Endothelial cell of hepatic sinusoid (primary cell): ENCODE measurements around the gene SIX3.

Source experiments
- in situ Hi-C: cut with HindIII; loops from 2 replicates; pipeline ENCODE4 v1.10.0; 2017; ENCODE audit warnings: low sequenced_read_pairs

SIX3 gene

DNA sequence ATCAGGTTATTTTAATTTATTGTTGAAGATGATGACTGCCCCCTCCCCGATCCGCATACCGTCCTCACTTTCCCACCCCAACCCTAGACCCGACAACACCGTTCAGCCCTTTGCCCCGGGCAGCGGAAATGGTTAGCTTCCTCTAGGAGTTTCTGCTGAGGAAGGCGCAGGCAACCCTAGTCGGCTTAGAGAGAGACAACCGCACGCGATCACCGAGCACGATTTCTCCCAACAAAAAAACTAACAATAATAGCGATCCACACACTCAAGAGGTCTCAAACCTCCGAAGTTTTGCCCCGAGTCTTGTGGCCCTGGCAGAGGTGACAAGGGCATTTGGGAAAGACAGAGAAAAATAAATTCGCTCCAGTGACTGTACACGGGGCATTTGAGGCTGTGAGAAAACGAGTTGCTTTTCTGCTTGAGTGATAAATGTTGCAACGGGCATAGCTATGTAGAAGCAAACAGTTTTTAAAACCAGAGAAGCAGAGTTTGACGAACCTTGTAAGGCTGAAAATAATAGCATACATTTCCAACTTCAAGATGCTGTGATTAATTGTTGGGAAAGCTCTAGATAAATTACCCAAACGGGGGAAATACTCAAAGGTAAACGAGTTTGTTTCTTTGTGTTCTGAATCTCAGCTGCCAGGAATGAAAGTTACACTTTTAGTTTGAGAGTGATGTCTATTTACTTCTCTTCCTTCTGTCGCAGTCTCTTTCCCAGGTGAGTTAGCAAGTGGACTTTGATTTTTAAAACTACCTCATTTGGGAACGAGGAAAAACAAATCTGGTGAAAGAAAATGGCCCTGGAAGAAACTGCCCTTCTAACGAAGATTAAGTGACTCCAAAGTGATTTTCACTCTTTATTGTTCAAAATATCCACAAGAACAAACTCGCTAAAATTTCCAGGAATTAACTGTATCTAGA is 11.0 kb upstream of the SIX3 start:
- in situ Hi-C loops = no loop called here

DNA sequence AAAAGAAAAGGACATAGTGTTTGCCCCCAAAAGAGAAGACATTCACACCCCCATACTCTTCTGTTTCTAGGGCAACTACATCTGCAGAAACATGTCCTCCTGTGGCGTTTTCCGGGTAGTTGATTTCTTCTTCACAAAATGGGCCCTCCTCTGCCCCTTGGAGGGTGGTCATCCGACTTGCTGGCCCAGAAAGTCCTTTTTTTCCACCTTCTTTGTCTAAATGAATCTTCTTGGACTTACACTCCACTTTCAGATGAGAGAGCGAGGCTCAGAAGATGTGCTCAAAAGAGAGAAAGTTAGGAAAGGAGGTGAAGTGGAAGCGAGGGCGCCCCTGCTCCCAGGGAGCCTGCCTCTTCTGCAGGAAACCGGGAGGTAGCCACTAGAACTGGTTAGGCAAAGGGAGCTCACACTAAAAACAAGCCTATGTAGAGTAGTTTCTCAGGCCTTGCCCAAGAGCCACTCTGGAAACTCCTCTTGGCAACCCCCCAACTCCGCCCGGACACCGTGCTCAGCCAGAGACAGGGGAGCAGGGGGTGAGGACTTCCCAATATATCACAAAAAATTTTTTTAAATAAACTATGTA is 10.2 kb upstream of the SIX3 start:
- in situ Hi-C loops = no loop called here

DNA sequence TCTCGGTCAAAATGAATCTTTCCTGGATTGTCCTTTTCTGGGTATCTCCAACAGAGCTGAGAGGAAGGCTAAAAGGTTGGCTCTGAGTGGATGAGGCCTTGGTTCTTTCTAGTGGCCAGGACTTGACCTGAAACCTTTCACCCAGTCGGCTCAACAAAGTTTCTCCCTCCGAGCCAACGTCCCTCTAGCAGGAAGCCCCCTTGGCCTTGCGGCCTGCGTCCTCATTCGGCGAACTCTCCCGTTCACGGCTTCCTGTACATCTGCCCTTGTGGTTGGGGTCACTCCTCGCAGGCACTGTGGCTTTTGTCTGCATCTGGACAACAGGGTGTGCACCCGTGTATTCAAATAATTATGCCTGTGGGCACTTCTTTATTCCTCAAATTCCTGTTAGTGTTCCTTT is 9.4 kb upstream of the SIX3 start:
- in situ Hi-C loops = no loop called here

DNA sequence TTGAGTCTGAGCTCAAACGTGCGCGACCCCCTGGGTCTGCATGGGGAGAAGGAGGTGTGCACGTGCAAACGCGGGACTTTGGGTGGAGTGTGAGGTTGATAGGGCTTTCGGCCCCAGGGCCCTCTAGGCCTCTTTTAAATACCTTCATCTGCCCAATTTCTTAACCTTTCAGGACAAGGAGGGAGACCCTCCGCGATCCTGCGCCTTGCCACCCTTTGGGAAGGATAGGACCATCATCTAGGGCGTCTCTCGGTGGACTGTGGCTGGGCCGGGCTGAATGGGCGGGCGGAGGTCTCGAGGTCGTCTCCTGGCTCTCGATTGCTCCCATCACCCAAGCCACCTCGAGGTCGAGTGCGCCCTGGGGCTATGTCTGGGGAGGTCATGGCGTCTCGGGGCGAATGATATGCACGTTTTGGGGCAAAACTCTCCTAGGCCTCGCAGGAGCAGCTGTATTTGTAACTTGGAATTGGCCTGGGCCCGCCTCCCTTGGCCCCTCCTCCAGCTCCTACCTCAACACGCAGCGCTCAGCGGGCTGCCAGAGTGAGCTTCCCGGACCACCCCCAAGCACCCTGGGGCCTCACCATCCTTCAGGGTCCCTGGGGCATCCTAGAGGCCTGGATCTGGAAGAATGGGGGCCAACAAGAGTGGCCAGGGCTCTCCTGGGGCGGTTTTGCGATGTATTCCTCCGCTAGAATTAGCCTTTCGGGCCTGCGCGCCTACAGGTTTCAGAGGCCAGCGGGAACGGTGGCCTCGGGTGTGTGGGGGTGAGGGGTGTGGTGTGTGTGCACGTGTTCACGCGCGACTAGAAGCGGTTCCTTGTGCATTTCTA is 8.7 kb upstream of the SIX3 start:
- in situ Hi-C loops = no loop called here

DNA sequence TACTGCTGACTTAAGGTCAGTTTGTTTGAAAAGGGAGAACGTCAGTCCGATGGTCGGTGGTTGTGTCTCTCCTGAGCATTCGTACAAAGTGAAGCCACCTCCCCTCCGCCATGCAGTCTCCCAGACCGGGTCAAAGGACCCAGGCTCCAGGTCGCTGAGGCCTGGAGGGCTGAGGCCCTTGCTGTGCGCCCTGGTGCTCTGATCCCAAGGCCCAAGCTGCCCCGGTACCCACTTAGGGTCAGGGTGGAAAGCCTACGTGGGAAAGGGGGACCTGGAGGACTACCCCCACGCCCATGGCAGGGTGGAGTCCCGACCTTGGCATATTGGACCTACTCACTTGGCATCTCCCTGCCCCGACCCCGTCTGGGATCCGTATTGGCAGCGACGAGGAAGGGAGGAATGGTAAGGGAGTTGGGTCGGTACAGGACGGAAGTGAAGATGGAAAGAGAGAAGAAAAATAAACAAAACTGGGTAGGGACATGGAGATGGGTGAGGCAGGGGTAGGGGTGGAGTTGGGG is 8.0 kb upstream of the SIX3 start:
- in situ Hi-C loops = no loop called here

DNA sequence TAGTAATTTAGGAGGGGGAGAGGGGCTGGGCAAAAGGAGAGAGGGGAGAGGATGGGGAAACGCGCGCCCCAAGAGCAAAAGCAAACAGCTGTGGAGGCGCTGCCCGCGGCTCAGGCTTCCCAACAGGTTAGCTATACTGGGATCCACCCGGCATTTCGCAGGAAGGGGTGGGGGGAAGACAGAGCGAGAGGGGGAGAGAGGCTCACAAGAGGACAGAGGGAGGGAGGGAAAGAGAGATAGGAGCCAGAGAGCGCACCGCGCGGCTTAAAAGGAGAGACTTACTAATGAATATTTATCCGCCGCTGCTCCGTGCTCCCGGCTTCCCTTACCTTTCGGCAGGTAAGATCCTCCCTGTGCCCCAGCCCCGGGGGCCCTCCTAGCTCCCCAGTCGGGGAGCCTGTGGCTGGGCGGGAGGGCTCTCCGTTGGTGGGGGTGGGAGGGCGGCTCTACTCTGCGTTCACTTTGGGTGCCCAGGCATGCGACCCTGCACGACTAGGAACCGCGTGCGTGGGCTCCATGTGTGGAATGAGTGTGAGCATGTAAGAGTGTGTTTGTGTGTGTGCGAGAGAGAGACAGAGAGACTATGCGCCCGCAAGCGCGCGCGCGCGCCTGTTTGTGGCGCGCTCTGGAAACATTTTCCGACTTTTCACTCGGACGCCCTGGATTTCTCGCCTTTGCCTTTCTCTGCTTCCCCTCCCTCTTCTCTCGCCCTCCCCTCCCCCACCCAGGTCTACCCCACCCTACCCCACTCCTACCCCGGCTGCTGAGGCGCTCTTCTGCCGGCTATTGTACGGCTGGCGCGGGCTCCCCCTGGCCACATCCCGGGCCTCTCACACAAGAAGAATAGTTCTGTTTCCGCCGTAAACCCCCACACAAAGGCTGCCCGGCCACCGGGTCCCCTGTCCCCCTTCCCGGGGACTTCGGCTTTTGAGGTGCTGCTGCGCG is 7.2 kb upstream of the SIX3 start:
- in situ Hi-C loops = no loop called here

DNA sequence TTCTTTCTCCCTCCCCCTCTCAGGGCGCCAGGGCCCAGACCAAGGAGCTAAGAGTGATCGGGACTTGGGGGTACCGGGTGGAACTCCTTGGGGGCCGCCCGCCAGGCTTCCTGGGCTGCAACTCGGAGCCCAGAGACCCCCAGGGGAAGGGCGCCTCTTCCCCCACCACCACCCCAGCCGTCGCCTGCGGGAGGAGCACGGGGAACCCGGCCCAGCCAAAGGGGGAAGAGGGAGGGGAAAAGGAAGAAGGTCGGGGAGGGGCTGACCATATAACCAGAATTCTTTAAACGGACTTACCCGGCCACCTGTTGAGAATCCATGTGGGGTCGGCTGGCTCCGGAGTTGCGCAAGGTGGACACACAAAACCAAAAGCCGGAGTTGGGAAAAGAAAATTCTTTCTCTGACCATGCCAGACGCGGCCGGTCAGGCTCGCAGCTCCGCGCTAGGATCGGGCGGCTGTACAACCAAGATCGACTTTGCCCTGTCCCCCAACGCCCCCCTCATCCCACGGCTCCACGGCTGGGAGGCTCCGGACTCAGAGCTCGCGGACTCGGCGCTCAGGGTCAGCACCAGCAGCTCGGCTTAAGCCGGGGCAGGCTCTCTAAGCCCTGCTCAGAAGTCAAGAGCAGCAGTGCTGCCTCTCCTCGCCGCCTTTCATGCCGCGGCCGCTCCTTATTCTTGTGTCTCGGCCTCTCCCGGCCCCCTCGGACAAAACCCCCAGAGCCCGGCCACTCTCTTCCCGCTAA is 6.3 kb upstream of the SIX3 start:
- in situ Hi-C loops = no loop called here

DNA sequence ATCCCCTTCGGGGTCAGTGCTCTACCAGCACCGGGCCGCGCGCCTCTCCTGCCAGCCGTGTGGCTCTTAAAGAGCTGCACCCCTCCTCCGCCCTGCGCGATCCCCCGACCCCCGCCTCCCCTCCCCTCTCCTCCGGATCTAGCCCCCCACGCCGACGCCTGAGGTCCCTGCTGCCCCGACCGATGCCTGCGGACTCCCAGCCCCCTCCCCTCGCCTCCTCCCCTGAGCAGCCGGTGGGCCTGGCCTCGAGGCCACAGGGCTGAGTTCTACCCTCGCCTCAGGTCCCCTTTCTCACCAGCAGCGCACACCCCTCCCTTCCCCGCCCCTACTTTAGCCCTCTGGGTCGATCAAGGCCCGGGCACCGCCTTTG is 5.8 kb upstream of the SIX3 start:
- in situ Hi-C loops = no loop called here

DNA sequence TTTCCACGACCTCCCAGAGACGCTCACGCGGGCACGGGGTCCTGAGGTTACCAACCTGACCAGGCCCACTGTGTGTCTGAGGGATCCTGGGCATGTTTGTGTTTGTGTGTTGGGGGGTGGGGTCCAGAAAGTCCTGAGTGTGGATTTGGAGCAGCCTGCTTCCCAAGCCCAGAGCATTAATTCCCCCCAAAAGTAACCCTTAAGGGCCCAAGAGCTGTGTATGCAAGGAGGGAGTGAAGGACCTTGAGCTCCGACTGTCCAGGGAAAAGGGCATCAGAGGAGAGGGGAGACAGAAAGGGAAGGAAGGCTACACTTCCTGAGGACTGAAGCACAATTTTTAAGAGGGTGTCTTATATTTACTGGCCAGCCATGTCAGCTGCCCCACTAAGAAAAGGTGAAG is 5.2 kb upstream of the SIX3 start:
- in situ Hi-C loops = no loop called here

DNA sequence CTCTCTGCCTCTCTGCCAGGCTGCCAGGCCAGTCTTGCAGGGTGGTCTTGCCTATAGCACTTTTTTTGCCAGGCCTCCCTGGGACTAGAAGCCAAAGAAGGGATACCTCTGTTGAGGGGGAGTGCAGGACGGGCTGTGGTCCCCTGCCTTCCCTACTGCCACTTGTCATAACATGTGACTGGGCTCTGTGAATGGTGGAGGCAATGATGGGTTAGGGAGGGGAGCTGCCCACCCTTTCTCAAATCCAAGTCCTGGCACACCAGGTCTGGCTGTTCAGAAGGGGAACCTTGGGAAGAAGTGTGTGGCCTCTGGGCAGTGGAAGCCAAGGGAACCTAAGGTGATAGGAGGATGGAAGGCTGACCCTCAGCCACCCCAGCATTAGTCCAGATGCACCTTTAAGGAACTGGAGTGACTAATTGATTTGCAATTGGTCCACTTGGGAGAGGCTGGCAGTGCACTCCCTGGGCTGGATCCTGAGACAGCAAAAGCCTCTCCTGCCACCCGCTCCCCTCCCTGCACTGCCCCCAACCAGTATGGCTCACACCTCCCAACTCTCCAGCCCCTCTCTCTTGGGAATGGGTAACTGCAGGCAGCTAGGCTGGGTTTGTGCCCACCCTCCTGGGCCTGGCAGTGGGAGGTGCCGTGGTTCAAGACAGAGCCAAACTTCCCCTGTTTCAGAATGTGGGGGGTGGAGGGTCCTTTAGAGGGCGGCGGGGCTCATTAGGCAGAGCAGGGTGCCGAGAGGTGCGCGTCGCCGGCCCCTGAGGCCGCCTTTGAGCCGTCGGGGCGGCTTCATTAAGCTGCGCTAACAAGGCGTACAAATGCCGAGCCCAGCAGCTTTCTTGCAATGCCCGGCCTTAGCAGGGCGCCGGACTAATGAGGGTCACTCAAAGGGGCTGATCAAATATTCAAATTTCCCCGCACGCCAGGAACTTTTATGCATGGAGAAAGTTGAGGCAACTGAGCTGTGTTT is 4.5 kb upstream of the SIX3 start:
- in situ Hi-C loops = no loop called here

DNA sequence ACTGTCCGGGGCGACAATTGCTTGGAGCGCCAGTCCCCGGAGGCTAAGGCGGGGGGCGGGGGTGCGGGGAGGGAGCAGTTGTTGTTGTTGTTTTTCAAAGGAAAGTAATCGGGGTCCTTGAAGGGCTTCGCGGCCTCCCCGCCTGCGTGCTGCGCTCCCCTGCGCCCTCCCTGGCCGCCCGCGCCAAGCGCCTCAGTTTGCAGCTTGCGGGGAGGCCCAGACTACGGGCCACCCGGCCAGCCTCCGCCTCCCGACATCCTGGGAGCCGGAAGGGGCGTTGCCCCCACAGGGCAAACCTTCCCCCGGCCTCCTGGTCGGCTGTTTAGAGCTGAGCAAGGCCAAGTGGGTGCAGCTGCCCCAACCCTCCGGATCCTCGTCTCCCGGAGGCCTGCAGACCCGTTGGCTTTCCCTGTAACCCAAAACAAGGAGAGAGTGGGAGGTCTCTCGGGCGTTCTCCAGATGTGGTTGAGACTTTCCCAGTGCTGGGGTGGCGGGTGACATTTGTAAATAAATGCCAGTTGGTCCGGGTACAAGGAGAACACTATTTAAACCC is 3.7 kb upstream of the SIX3 start:
- in situ Hi-C loops = no loop called here

DNA sequence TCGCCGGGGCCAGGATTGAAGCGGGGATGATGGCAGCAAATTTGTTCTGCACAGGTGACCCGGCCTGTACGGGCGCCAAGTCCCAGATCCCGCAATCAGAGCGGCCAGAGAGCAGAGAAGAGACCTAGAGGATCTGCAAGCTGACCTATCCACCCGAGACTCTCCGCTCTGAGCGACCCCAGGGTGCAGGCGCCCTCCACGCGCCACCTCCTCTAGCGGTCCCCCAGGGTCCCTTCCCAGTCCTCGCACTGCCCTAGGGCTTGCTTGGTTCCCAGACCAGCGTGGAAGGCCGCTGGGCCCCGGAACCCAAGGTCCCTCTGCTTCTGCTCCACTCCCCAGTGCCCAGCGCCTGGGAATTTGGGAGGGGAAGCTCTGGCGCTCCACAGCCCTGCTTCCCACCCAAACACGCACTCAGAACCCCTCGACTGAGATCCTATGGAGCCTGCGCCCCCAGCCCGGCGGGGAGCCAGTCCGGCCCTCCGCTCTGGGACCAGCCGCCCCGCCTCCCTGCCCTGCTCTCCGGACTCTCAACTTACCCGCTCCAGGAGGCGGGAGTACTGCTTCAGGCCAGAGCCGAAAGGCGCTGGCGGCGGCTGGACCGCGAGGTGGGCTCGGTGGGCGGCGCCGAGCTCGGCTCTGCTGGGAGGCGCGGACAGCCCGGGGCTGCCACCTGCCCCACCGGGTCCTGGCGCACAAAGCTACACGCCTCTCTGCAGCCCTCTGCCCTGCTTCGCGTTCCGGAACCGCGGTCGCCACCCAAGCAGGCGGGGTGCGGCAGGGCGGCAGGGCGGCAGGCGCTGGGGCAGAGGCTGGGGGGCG is 3.0 kb upstream of the SIX3 start:
- in situ Hi-C loops = no loop called here

DNA sequence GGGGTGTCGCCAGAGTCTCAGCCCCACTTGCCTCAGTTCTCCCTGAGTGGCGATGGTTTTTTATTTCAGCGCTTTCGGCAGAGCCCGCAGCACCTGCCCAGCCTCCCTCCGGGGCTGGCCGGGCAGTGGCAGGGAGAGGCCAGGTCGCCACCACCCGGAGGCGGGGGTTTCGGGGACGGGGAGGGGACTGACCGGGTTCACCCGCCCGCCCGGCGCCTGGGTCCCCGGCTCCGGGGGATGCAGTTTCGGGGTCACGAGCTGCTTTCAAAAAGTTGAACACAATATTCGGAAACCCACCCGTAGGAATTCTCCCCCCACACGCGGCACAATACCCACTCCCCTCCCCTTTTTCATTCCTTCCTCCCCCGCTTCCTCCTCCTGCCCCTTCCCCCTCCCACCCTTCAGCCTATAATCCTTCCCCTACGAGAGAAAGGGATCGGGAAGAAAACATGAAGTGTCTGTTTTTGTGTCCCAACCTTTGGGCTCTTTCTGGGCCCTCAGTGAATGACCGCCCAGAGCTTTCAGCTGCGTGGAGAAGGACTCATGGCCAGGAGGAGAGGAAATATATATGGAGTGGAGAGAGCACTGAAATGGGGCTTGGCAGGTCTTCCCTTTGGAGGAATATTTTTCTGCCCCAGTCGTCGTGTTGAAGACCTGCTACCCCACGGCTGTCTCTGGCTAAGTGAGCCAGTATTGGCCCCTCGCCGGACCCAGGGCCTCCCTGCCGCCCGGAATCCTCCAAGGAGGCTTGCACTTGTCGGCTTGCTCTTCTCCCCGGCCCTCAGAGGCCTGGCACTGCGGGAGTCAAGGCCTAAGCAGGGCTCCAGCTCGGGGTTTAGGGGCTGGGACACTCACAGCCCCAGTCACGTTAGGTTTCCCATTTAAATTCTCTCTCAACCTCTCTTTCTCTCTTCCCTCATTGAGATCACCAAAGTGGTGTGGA is 2.1 kb upstream of the SIX3 start:
- in situ Hi-C loops = no loop called here

DNA sequence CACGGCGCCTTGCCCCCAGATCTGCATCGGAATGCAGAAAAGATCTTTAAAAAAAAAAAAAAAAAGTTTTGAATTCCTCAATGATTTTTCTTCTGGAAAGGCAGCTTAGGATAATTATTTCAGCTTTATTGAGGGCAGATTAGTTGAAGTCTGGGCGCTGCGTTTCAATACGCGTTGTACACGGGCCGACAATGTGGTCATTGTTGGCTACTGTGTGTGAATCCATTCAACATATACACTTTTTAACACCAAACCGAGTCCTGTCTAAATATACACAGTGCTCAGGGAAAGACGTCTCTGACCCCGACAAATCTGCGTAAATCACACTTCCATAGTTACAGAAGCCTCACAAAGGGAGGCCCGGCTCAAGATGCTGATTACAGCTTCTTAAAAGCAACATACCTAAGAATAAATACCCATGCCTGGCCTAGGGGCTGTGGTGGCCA is 1.4 kb upstream of the SIX3 start:
- in situ Hi-C loops = no loop called here

DNA sequence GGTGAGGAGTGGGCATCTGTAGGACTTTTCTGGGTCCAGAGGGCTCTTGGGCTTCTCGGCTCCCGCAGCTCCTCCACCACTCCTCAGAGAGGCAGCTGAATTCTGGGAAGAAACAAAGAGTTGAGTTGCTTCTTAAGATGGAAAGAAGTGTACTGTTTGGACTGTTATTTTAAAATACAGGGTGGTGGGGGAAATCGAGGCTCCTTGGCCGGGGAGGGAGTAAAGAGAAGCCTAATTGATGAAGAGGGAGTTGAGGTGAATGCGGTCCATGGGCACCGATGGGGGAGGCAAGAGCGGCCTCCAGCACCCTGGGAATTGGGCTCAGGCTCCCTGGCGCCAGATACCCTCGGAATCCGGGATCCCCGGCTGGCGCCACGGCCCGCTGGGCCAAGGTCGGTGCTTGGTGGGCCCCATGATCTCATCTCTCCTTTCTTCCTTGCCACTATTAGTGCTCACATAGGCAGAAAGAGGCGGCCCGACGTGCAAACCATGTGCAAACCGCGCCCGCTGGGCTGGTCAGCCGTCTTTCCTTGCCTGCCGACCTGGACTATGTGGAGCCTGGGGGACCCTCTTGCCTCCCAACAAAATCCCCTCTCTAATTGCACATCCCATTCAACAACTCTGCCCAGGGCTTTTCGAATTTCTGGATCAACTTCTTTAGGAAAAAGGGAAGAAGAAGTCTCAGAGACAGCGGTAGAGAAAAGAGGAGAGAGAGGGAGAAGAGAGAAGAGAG is 604 bp upstream of the SIX3 start:
- in situ Hi-C loops = no loop called here
